ENCODE data around the gene PDRG1. TPM values are rescaled to one million over a fixed set of nuclear protein-coding genes. Genes with fewer than 3 reads are reported as not detected.

PDRG1 gene
- polyA plus RNA-seq, 1 of the 3 experiments (the other 2 are of a cell fraction): 18.9 TPM

DNA sequence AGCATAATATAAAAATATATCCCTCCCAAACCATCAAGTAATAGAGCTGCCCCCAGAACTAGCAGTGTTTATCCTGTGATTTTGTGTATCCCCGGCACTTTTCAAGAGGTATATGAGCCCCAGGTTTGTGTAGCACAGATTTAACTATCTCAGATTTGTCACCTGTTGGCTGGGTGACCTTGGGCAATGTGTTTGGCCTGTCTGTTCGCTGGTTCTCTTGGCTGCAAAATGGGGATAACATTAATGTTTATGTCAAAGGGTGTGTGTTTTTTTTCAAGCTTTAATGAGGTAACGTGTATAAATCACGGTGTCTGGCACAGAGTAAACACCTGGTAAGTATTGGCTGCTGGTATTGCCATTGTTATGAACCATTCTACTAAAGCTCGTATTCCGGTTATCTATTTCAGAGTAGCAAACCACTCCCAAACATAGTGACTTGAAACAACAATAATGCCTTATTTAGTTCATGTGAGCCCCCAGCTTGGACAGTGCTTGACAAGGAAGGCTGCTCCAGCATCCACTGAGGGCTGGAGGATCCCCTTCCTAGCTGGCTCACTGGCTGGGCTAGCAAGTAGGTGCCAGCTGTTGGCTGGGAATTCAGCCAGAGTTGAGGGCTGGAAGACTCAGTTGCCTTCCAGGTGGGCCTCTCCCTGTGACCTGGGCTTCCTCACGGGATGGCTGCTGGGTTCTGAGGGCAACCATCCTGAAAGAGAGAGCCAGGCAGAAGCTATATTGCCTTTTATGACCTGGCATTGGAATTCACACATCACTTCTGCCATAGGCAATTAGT, 36.2 kb downstream of the PDRG1 start:
- Histone ChIP-seq H4K20me1 (ENCODE audit: insufficient read depth) (no peaks in the 10 kb centered on the region), H3K27ac (ENCODE audit: low read depth in 2 of 2, low read length in 1 of 2) (no peak overlapping the region), H3F3A (replicated peaks; ENCODE audit: insufficient read depth) (no peaks in the 10 kb centered on the region), H3K4me2 (no peak overlapping the region), H3K27me3 (ENCODE audit: insufficient read depth) (no peaks in the 10 kb centered on the region), H3K79me2 (ENCODE audit: insufficient read depth) (no peaks in the 10 kb centered on the region), H3K9me2 (no peaks in the 10 kb centered on the region), H2AFZ (ENCODE audit: low read depth) (no peak overlapping the region), H3K9me3 (no peaks in the 10 kb centered on the region), H3K36me3 (replicated peaks in 1 of 2; ENCODE audit: control insufficient read depth in 1 of 2, insufficient read depth in 2 of 2, low read length in 1 of 2) (no peaks in the 10 kb centered on the region), H3K4me3 (ENCODE audit: low read depth in 2 of 2, low read length in 1 of 2) (no peak overlapping the region), H3K9ac (no peak overlapping the region), H3K4me1 (ENCODE audit: control insufficient read depth in 1 of 2, insufficient read depth in 2 of 2, low read depth in 1 of 2, low read length in 1 of 2) (peaks cover 0 to 21% of the 10 kb centered on the region in 2 experiments; a peak in 1 of 4 replicates)
- no peak for DNase-seq
- TF ChIP-seq FOXJ3 (CRISPR knock-in tag; IDR thresholded peaks at IDR 0.05) (no peak), TAF1 (IDR thresholded peaks at IDR 0.05; ENCODE audit: borderline replicate concordance, low read depth, low read length) (no peak), JUND (IDR thresholded peaks at IDR 0.05) (no peak), MXI1 (IDR thresholded peaks at IDR 0.05; ENCODE audit: low read depth, low read length) (no peak), IRF3 (IDR thresholded peaks at IDR 0.05; ENCODE audit: low read depth, low read length) (no peak), RXRA (IDR thresholded peaks at IDR 0.05; ENCODE audit: borderline replicate concordance, low read depth) (no peak), FOSL2 (IDR thresholded peaks at IDR 0.05; ENCODE audit: borderline replicate concordance, low read depth) (no peak), RFX5 (IDR thresholded peaks at IDR 0.05; ENCODE audit: low read length) (no peak), REST (IDR thresholded peaks at IDR 0.05; ENCODE audit: low read depth, low read length) (no peak), CHD2 (IDR thresholded peaks at IDR 0.05; ENCODE audit: low read length, partially characterized antibody) (no peak), SMC3 (IDR thresholded peaks at IDR 0.05; ENCODE audit: low read depth, low read length) (no peak), EZH2phosphoT487 (IDR thresholded peaks at IDR 0.05; ENCODE audit: borderline replicate concordance, low read depth) (no peak), RAD21 (IDR thresholded peaks at IDR 0.05; ENCODE audit: low read length) (no peak), MEF2A (IDR thresholded peaks at IDR 0.05; ENCODE audit: borderline replicate concordance, low read depth) (no peak)
- TF ChIP-seq, protein P1, sequence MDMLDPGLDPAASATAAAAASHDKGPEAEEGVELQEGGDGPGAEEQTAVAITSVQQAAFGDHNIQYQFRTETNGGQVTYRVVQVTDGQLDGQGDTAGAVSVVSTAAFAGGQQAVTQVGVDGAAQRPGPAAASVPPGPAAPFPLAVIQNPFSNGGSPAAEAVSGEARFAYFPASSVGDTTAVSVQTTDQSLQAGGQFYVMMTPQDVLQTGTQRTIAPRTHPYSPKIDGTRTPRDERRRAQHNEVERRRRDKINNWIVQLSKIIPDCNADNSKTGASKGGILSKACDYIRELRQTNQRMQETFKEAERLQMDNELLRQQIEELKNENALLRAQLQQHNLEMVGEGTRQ (IDR thresholded peaks at IDR 0.05; ENCODE audit: borderline replicate concordance, low read depth, low read length): no peak
- TF ChIP-seq, protein P2, sequence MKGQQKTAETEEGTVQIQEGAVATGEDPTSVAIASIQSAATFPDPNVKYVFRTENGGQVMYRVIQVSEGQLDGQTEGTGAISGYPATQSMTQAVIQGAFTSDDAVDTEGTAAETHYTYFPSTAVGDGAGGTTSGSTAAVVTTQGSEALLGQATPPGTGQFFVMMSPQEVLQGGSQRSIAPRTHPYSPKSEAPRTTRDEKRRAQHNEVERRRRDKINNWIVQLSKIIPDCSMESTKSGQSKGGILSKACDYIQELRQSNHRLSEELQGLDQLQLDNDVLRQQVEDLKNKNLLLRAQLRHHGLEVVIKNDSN (IDR thresholded peaks at IDR 0.05; ENCODE audit: borderline replicate concordance, low read depth): no peak
- TF ChIP-seq, protein P3, sequence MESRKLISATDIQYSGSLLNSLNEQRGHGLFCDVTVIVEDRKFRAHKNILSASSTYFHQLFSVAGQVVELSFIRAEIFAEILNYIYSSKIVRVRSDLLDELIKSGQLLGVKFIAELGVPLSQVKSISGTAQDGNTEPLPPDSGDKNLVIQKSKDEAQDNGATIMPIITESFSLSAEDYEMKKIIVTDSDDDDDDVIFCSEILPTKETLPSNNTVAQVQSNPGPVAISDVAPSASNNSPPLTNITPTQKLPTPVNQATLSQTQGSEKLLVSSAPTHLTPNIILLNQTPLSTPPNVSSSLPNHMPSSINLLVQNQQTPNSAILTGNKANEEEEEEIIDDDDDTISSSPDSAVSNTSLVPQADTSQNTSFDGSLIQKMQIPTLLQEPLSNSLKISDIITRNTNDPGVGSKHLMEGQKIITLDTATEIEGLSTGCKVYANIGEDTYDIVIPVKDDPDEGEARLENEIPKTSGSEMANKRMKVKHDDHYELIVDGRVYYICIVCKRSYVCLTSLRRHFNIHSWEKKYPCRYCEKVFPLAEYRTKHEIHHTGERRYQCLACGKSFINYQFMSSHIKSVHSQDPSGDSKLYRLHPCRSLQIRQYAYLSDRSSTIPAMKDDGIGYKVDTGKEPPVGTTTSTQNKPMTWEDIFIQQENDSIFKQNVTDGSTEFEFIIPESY (IDR thresholded peaks at IDR 0.05; ENCODE audit: borderline replicate concordance, low read depth): no peak
- TF ChIP-seq, protein P4, sequence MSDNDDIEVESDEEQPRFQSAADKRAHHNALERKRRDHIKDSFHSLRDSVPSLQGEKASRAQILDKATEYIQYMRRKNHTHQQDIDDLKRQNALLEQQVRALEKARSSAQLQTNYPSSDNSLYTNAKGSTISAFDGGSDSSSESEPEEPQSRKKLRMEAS (IDR thresholded peaks at IDR 0.05; ENCODE audit: low read depth): no peak
- CTCF ChIA-PET: interaction anchor here (1.0 to 1.3 kb wide), 3 partner anchors 20 to 115 kb away, joined by 3 to 5 read pairs (median 4); no protein-coding TSS in a partner anchor
- 78% methylated on average over 6 of the region's 7 CpGs for WGBS (ENCODE audit: low lambda C conversion rate)
- POLR2A ChIA-PET: no interaction called here

All from SK-N-SH (cell line).